H9 (cell line): ENCODE data around the gene ASAP3. TPM values are rescaled to one million over a fixed set of nuclear protein-coding genes. Genes with fewer than 3 reads are reported as not detected.

ENCODE experiments used
- DNase-seq: peaks from one replicate; pipeline ENCODE4 v3.0.0-alpha.2; 2017
- H2AFZ ChIP-seq: one replicate; pipeline ENCODE4 v1.6.1; 2013; ENCODE audit warnings: mild to moderate bottlenecking, low read length, control low read depth, moderate library complexity
- H2AK5ac ChIP-seq: 2 replicates; pipeline ENCODE4 v1.6.1; 2013; ENCODE audit warnings: low read length, control low read depth, mixed read lengths; ENCODE audit not compliant: insufficient read length
- H2BK120ac ChIP-seq: one replicate; pipeline ENCODE4 v1.6.1; 2013; ENCODE audit warnings: low read depth, mild to moderate bottlenecking, low read length, control low read depth, inconsistent platforms; ENCODE audit not compliant: poor library complexity, severe bottlenecking
- H2BK12ac ChIP-seq: 2 replicates; pipeline ENCODE4 v1.6.1; 2013; ENCODE audit warnings: low read length, control low read depth, mixed read lengths, low read depth; ENCODE audit not compliant: insufficient read length
- H2BK15ac ChIP-seq: 2 replicates; pipeline ENCODE4 v1.6.1; 2013; ENCODE audit warnings: low read depth, low read length, control low read depth
- H2BK20ac ChIP-seq: one replicate; pipeline ENCODE4 v1.6.1; 2013; ENCODE audit warnings: low read depth, mild to moderate bottlenecking, low read length, control low read depth, inconsistent platforms; ENCODE audit not compliant: poor library complexity, severe bottlenecking
- H2BK5ac ChIP-seq: 2 replicates; pipeline ENCODE4 v1.6.1; 2013; ENCODE audit warnings: low read length, control low read depth, mixed read lengths; ENCODE audit not compliant: insufficient read length
- H3K14ac ChIP-seq: 2 replicates; pipeline ENCODE4 v1.6.1; 2013; ENCODE audit warnings: low read length, control low read depth; ENCODE audit not compliant: insufficient read depth
- H3K18ac ChIP-seq: 2 replicates; pipeline ENCODE4 v1.6.1; 2013; ENCODE audit warnings: low read depth, mild to moderate bottlenecking, mixed read lengths, low read length, control low read depth; ENCODE audit not compliant: insufficient read length
- H3K23ac ChIP-seq: 2 replicates; pipeline ENCODE4 v1.6.1; 2013; ENCODE audit warnings: low read length, control low read depth, mixed read lengths, low read depth; ENCODE audit not compliant: insufficient read length
- H3K23me2 ChIP-seq: 2 replicates; pipeline ENCODE4 v1.6.1; 2013; ENCODE audit warnings: low read depth, mild to moderate bottlenecking, mixed read lengths, low read length, control low read depth; ENCODE audit not compliant: insufficient read length, poor library complexity, severe bottlenecking
- H3K27ac ChIP-seq: 2 replicates; pipeline ENCODE4 v1.5.1; 2013; ENCODE audit warnings: low read length, control low read depth, mixed read lengths, low read depth; ENCODE audit not compliant: insufficient read length
- H3K27me3 ChIP-seq: 2 replicates; pipeline ENCODE4 v1.6.1; 2013; ENCODE audit warnings: low read length, control low read depth, inconsistent platforms; ENCODE audit not compliant: insufficient read depth
- H3K4ac ChIP-seq: 2 replicates; pipeline ENCODE4 v1.6.1; 2013; ENCODE audit warnings: low read depth, mild to moderate bottlenecking, control low read depth, inconsistent platforms, low read length, moderate library complexity
- H3K4me1 ChIP-seq: 2 replicates; pipeline ENCODE4 v1.6.1; 2013; ENCODE audit warnings: low read length, control low read depth, inconsistent platforms; ENCODE audit not compliant: insufficient read depth
- H3K4me2 ChIP-seq: 2 replicates; pipeline ENCODE4 v1.6.1; 2013; ENCODE audit warnings: low read length, control low read depth, mixed read lengths; ENCODE audit not compliant: insufficient read length, insufficient read depth
- H3K56ac ChIP-seq: 2 replicates; pipeline ENCODE4 v1.6.1; 2013; ENCODE audit warnings: low read depth, mild to moderate bottlenecking, mixed read lengths, low read length, control low read depth; ENCODE audit not compliant: insufficient read length
- H3K79me1 ChIP-seq: 2 replicates; pipeline ENCODE4 v1.6.1; 2013; ENCODE audit warnings: low read depth, mild to moderate bottlenecking, moderate library complexity, low read length, control low read depth, inconsistent platforms; ENCODE audit not compliant: insufficient read depth, poor library complexity, severe bottlenecking
- H3K79me2 ChIP-seq: 2 replicates; pipeline ENCODE4 v1.6.1; 2013; ENCODE audit warnings: low read length, control low read depth, inconsistent platforms; ENCODE audit not compliant: insufficient read depth
- H3K9ac ChIP-seq: 2 replicates; pipeline ENCODE4 v1.6.1; 2013; ENCODE audit warnings: low read length, control low read depth, mixed read lengths; ENCODE audit not compliant: insufficient read length; ENCODE audit errors: extremely low read depth
- H3K9me3 ChIP-seq: one replicate; pipeline ENCODE4 v1.6.1; 2013; ENCODE audit warnings: low read depth, low read length, inconsistent platforms; ENCODE audit not compliant: control insufficient read depth
- H3T11ph ChIP-seq: one replicate; pipeline ENCODE4 v1.6.1; 2013; ENCODE audit warnings: mild to moderate bottlenecking, low read length, control low read depth, inconsistent platforms
- H4K20me1 ChIP-seq: one replicate; pipeline ENCODE4 v1.6.1; 2013; ENCODE audit not compliant: control insufficient read depth, insufficient read length, insufficient read depth
- H4K5ac ChIP-seq: 2 replicates; pipeline ENCODE4 v1.6.1; 2013; ENCODE audit warnings: low read depth, mild to moderate bottlenecking, mixed read lengths, low read length, control low read depth; ENCODE audit not compliant: insufficient read length
- H4K8ac ChIP-seq: replicated peaks from 2 replicates; pipeline ENCODE4 v1.6.1; 2013; ENCODE audit warnings: low read length, control low read depth, mixed read lengths, low read depth; ENCODE audit not compliant: insufficient read length
- H4K91ac ChIP-seq: 2 replicates; pipeline ENCODE4 v1.6.1; 2013; ENCODE audit warnings: low read depth, mild to moderate bottlenecking, moderate library complexity, mixed read lengths, low read length, control low read depth; ENCODE audit not compliant: insufficient read length
- H3K27ac Mint-ChIP-seq, 3 experiments: 2 replicates in 2 of 3; 3 replicates in 1 of 3; pipeline ENCODE4 v1.8.0; 2020 to 2021; ENCODE audit warnings: mixed read lengths in 3 of 3, mild to moderate bottlenecking in 1 of 3, moderate library complexity in 1 of 3
- H3K27me3 Mint-ChIP-seq: 2 replicates; pipeline ENCODE4 v1.8.0; 2021; ENCODE audit warnings: low read depth, mild to moderate bottlenecking, moderate library complexity, mixed read lengths
- H3K36me3 Mint-ChIP-seq, 3 experiments: 2 replicates in 2 of 3; 3 replicates in 1 of 3; pipeline ENCODE4 v1.8.0; 2020 to 2021; ENCODE audit warnings: low read depth in 3 of 3, mixed read lengths in 3 of 3; ENCODE audit not compliant: insufficient read depth in 1 of 3
- H3K4me1 Mint-ChIP-seq, 2 experiments: 2 replicates each; pipeline ENCODE4 v1.8.0; 2020; ENCODE audit warnings: mixed read lengths in 2 of 2
- H3K4me3 Mint-ChIP-seq, 2 experiments: 2 replicates in 1 of 2; 3 replicates in 1 of 2; pipeline ENCODE4 v1.8.0; 2020 to 2021; ENCODE audit warnings: mild to moderate bottlenecking in 2 of 2, mixed read lengths in 2 of 2, moderate library complexity in 1 of 2
- H3K9me3 Mint-ChIP-seq, 2 experiments: 2 replicates in 1 of 2; 3 replicates in 1 of 2; pipeline ENCODE4 v1.8.0; 2020; ENCODE audit warnings: mild to moderate bottlenecking in 2 of 2, mixed read lengths in 2 of 2, moderate library complexity in 1 of 2
- WGBS: extraction: QIAGEN DNeasy Blood & Tissue Kit; methylation state at CpG from one replicate; pipeline ENCODE4 v1.1.7; 2013; ENCODE audit warnings: missing lambda C conversion rate, low lambda C conversion rate, mixed read lengths; ENCODE audit not compliant: insufficient read length; ENCODE audit errors: extremely low coverage; 5-methylcytosine and 5-hydroxymethylcytosine counted together
- total RNA-seq: library from RNA; stranded (reverse); gene quantifications from 2 replicates; pipeline ENCODE4 v1.2.1, GENCODE V29; 2021
- TF ChIP-seq, protein P1 (sequence below): fragments of 200-600 bp; sonication (generic); conservative IDR thresholded peaks from 3 replicates; pipeline ENCODE4 v1.8.0; 2021; ENCODE audit warnings: antibody characterized with exemption, mild to moderate bottlenecking

Gene ASAP3
- total RNA-seq, 1 experiment from 2014 or later: 26.7 TPM

GRCh38 chr1:23393706-23394105 is 90.3 kb downstream of the ASAP3 start:
- TF ChIP-seq, protein P1, sequence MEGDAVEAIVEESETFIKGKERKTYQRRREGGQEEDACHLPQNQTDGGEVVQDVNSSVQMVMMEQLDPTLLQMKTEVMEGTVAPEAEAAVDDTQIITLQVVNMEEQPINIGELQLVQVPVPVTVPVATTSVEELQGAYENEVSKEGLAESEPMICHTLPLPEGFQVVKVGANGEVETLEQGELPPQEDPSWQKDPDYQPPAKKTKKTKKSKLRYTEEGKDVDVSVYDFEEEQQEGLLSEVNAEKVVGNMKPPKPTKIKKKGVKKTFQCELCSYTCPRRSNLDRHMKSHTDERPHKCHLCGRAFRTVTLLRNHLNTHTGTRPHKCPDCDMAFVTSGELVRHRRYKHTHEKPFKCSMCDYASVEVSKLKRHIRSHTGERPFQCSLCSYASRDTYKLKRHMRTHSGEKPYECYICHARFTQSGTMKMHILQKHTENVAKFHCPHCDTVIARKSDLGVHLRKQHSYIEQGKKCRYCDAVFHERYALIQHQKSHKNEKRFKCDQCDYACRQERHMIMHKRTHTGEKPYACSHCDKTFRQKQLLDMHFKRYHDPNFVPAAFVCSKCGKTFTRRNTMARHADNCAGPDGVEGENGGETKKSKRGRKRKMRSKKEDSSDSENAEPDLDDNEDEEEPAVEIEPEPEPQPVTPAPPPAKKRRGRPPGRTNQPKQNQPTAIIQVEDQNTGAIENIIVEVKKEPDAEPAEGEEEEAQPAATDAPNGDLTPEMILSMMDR: no peak
- Histone ChIP-seq H3K4me2 (no peak overlapping the region), H3K9ac (no peak overlapping the region), H2BK15ac (no peak overlapping the region), H2BK120ac (no peak overlapping the region), H2AFZ (no peak overlapping the region), H3K4me1 (no peaks in the 10 kb centered on the region; the same call in 1 of the 2 replicates), H3T11ph (no peak overlapping the region), H3K14ac (no peak overlapping the region), H3K27me3 (peaks cover 44% of the 10 kb centered on the region; the same call in 1 of the 2 replicates), H2AK5ac (no peak overlapping the region), H4K20me1 (no peaks in the 10 kb centered on the region), H2BK5ac (no peak overlapping the region), H3K18ac (no peak overlapping the region), H3K23ac (no peak overlapping the region), H3K79me1 (no peaks in the 10 kb centered on the region), H2BK20ac (no peak overlapping the region), H3K23me2 (no peaks in the 10 kb centered on the region), H3K56ac (no peak overlapping the region), H3K9me3 (peaks cover 7% of the 10 kb centered on the region), H3K27ac (no peak overlapping the region), H4K5ac (no peak overlapping the region), H3K4ac (no peak overlapping the region), H4K91ac (no peak overlapping the region), H2BK12ac (no peak overlapping the region), H3K79me2 (no peaks in the 10 kb centered on the region), H4K8ac (no peak overlapping the region)
- no peaks in the 10 kb centered on the region for H3K36me3 Mint-ChIP-seq
- H3K4me1 Mint-ChIP-seq: peaks cover 17 to 18% of the 10 kb centered on the region in 2 experiments
- DNase-seq: no peak
- H3K27me3 Mint-ChIP-seq: no peaks in the 10 kb centered on the region
- no CpG with 5 or more reads among the region's 15 CpGs for WGBS
- no peak overlapping the region for H3K4me3 Mint-ChIP-seq
- no peak overlapping the region for H3K27ac Mint-ChIP-seq
- H3K9me3 Mint-ChIP-seq: peaks cover 0 to 5% of the 10 kb centered on the region in 2 experiments; a peak in 1 of 5 replicates
